Gastrocnemius medialis (tissue), 4 donors: ENCODE measurements around the gene LIMCH1.

Source experiments
- CTCF ChIP-seq, 5 experiments: fragments of 450-650 bp in 3 of 5; fragments of 200-600 bp in 2 of 5; sonication (generic) in 2 of 5; IDR thresholded peaks in 4 of 5; conservative IDR thresholded peaks in 1 of 5; 1 replicate in 4 of 5; 2 replicates in 1 of 5; pipeline ENCODE4 v1.5.1; 2016 to 2019; ENCODE audit warnings: antibody characterized with exemption in 5 of 5, mild to moderate bottlenecking in 3 of 5, moderate library complexity in 3 of 5
- POLR2A ChIP-seq, 2 donors: fragments of 450-650 bp; IDR thresholded peaks; one replicate each; pipeline ENCODE4 v1.6.1; 2017; ENCODE audit warnings: antibody characterized with exemption in 2 of 2, mild to moderate bottlenecking in 2 of 2, moderate library complexity in 2 of 2

DNA sequence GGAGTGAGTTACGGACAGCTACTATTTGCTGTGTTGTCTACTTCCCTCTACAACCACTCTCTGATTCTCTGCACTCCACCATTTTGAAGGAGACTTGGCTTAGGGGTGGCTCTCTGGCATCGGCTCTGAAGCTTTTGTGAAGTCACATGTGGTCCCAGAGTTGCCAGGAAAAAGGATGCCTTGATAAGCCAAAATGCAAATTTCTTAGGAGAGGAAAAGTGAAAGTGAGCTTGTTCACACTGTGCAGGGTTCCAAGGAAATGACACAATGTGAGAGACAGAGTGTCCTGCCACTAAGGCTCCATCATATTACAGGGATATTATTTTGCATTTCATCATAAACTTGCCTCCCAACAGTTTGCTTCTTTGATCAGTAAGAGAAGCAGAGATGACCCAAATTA is 203.4 kb downstream of the LIMCH1 start:
- no peak for TF ChIP-seq CTCF (IDR thresholded peaks at IDR 0.05 in 4 of 5, conservative IDR thresholded peaks at IDR 0.05 in 1 of 5)
- no peak for TF ChIP-seq POLR2A (IDR thresholded peaks at IDR 0.05)
